ENCODE data around the gene RARA.

RARA gene

GRCh38 chr17:40309031-40309948 lies at the start of gene RARA:
Gene RARA, plus strand, starts transcription at chr17:40309180. Its CDS starts 22,039 bp downstream, at chr17:40331219.
- DNase-seq (ENCODE audit: low spot score) = no peak

- DNase-seq (ENCODE audit: low spot score) = no peak
These were observed 49.5 kb upstream of the RARA start for GRCh38 chr17:40259505-40259904.

DNA sequence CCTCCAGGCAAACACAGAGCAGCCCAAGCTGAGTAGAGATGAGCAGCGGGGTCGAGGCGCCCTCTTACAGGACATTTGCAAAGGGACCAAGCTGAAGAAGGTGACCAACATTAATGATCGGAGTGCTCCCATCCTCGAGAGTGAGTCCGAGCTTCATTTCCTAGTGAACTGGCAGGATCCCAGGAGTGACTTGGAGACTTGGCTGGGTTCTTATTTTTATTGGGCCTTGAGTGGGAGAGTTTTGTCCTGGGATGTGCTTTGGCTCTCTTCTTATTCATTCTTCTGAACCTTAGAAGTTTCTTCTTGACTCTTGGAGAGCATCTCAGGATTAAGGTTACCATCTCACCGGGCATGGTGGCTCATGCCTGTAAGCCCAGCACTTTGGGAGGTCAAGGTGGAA lies 48.5 kb upstream of the RARA start:
- DNase-seq (ENCODE audit: low spot score) = no peak

GRCh38 chr17:40264458-40265185 lies 44.4 kb upstream of the RARA start:
- DNase-seq (ENCODE audit: low spot score) = no peak

DNA sequence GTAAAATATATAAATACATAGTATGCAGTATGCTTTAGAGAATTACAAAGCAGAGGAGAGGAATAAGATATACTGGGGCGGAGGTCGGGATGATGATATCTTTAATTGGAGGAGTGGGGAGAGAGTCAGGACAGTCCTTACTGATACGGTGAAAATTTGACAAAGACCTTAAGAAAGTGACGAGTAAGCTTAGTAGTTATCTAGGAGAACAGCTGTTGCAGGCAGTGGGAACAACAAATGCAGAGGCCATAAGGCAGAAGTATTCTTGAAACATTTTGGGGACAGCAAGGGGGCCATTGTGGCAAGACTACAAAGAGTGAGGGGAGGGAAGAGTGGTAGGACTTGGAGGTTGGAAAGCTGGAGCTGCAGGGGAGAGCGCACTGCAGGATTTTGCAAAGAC lies 43.6 kb upstream of the RARA start:
- DNase-seq (ENCODE audit: low spot score) = no peak

- DNase-seq (ENCODE audit: low spot score) = no peak
These were observed 42.1 kb upstream of the RARA start for GRCh38 chr17:40266882-40267281.

- DNase-seq (ENCODE audit: low spot score) = no peak
These were observed 40.8 kb upstream of the RARA start for GRCh38 chr17:40268141-40268712.

DNA sequence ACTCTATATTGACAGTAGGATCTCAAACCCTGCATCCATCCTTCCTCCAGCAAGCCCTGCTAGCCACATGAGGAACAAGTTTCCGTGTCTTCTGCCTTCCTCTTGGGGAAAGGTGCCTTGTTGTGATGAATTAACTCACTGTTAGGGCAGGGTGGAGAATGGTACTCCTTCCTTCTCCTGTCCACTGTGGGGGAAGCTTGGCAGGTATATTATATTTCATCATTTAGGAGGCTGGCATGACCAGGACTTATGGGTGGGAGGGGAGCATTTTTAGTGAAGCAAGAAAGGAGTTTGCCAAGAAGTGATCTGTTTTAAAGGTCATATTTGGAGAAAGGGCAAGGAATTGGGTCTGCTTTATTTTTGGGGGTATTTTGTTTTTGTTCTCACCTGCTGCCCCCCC lies 30.6 kb upstream of the RARA start:
- no peak for DNase-seq (ENCODE audit: low spot score)

- DNase-seq (ENCODE audit: low spot score) = no peak
These were observed 29.6 kb upstream of the RARA start for GRCh38 chr17:40279402-40279801.

- DNase-seq (ENCODE audit: low spot score) = no peak
These were observed 27.3 kb upstream of the RARA start for GRCh38 chr17:40281663-40282062.

DNA sequence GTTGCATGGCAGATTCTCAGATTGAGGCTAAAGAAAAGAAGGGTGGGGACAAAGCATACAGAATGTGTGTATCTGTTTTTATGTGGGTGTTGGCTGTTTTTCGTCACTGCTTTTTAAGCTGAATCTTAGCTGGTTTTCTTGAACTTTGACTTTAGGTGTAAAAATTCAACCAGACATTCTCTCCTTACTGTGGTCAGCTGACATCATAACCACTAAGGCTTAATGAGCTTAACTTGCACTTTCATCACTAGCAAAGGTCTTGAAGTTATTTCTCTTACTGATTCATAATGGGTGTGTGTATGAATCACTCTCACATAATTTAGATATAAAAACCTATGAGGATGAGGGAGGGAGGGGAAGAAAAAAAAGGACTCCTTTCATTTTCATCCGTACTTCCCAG lies 25.3 kb upstream of the RARA start:
- DNase-seq (ENCODE audit: low spot score) = no peak

GRCh38 chr17:40284085-40284713 lies 24.8 kb upstream of the RARA start:
- no peak for DNase-seq (ENCODE audit: low spot score)

DNA sequence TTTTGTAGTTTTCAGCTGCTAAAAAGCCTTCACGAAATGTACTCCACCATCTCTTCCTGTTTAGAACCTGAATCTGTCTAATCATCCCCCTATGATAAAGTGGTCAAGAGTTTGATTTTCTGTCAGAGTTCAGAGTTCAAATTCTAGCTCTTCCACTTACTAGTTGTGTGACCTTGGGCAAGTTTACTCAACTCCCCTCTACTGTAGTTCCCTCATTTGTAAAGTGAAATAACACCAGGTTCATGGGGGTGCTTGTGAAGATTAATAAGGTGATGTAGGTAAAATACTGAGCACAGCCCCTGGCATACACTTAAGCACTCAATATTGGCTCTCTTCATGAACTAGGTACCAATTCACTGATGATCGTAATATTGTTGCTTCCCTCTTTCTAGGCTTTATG lies 22.5 kb upstream of the RARA start:
- DNase-seq (ENCODE audit: low spot score) = no peak

GRCh38 chr17:40287159-40287493 lies 21.9 kb upstream of the RARA start:
- no peak for DNase-seq (ENCODE audit: low spot score)

- DNase-seq (ENCODE audit: low spot score) = peak; percentile 99
These were observed 21.2 kb upstream of the RARA start, which contains the start of gene CDC6 for GRCh38 chr17:40287494-40288369. Gene CDC6, plus strand, starts transcription at chr17:40287879. Its CDS starts 1,542 bp downstream, at chr17:40289421.

- DNase-seq (ENCODE audit: low spot score) = peak; percentile 66
These were observed 18.2 kb upstream of the RARA start for GRCh38 chr17:40290629-40291280.

- no peak for DNase-seq (ENCODE audit: low spot score)
These were observed 17.7 kb upstream of the RARA start for GRCh38 chr17:40291281-40291664.

DNA sequence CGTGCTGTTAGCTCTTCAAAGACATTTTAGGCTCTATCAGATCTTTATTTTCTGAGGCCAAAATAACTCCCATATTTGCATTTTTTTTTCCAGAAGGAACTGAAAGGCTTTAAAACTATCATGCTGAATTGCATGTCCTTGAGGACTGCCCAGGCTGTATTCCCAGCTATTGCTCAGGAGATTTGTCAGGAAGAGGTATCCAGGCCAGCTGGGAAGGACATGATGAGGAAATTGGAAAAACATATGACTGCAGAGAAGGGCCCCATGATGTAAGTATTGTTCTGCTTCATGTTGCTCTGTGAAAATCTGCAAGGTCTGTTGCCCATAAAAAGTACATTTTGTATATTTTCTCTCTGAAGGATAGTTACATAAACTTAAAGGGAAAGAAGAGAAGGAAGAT lies 15.6 kb upstream of the RARA start:
- DNase-seq (ENCODE audit: low spot score) = no peak

DNA sequence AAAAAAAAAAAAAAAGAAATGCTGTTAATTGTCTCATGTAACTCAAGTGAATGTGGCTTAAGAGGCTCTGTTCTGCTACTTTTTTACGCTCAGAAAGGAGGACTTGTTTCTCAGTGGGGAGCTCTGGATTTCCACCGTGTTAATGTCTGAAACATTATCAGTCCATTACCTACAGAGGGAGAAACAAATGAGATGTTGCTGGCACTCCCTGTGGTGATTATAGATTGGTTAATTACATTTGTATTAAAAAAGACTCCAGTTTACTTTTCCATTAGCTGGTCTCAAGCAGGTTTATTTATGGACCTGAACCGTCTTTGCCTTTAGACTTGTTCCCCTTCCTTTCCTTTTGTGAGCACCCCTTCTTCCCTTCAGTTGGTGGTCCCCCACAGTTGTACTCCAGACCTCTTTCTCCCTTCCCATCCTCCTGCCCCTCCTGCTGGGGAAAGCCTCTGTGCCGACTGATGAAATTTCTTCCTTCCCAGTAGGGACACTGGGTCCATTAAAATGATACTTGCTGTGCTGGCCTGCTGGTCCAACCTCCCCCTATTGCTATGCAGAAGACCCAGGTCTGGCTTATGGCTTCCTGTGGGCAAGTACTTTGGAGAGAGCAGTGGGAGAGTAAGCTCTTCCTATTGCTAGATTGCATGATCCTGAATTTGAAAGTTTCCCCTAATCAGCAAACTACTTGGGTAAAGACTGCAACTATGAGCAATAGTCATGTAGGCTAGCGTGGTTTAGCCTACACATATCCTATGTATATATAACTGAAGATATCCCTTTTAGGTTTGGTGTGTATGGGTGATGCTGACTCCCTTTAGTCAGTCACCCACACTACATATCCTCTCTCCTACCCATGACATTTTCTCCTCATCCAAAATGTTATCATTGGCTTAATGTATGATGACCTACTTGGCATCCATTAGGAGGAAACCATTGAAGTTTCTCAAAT lies 13.2 kb upstream of the RARA start:
- no peak for DNase-seq (ENCODE audit: low spot score)

DNA sequence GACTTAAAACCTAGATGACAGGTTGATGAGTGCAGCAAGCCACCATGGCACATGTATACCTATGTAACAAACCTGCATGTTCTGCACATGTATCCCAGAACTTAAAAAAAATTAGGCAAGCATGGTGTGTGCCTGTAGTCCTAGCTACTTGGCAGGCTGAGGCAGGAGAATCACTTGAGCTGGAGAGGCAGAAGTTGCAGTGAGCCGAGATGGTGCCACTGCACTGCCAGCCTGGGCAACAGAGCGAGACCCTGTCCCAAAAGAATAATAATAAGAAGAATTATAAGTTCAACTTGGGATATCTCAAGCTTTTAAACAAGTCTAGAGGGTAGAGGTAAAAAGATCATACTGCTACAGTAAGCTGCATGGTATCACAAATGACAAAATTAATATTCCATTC lies 11.5 kb upstream of the RARA start:
- DNase-seq (ENCODE audit: low spot score) = no peak

All from hematopoietic multipotent progenitor cell treated with erythropoietin and hydrocortisone succinate and interleukin-3 and kit ligand, for 15 days (in vitro differentiated cells).